ENCODE measurements around the gene RB1.

DNA sequence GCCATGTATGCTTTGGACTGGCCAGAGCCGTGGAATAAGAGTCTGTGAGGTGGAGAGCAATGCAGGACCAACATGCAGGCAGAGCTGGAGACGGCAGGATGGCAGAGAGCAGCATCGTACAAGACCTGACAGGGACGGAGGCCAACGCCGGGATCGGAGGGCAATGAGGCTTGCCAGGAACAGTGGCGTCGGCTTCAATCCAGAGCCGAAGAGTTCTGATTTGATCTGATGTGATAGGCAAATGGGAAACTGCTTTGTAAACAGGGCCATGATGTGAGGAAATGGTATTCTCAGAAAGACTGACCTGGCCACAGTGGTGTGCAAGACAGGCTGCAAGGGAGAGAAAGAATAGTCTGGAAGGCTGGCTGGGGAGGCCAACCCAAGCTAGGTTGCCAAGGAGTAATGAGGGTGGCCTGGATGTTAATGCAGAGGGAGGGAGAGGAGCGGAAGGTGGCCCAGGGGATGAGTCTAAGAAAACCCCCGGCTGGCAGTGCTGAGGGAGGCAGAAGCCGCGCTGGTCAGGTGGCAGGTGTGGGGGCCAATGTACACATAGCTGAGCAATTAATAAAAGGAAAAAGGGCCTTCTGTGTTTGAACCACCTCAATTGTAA lies 202.6 kb downstream of the RB1 start:
- TF ChIP-seq, protein P1, sequence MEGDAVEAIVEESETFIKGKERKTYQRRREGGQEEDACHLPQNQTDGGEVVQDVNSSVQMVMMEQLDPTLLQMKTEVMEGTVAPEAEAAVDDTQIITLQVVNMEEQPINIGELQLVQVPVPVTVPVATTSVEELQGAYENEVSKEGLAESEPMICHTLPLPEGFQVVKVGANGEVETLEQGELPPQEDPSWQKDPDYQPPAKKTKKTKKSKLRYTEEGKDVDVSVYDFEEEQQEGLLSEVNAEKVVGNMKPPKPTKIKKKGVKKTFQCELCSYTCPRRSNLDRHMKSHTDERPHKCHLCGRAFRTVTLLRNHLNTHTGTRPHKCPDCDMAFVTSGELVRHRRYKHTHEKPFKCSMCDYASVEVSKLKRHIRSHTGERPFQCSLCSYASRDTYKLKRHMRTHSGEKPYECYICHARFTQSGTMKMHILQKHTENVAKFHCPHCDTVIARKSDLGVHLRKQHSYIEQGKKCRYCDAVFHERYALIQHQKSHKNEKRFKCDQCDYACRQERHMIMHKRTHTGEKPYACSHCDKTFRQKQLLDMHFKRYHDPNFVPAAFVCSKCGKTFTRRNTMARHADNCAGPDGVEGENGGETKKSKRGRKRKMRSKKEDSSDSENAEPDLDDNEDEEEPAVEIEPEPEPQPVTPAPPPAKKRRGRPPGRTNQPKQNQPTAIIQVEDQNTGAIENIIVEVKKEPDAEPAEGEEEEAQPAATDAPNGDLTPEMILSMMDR (IDR thresholded peaks at IDR 0.05): no peak
- no peak for TF ChIP-seq POLR2A (IDR thresholded peaks at IDR 0.05)
